CD14-positive monocyte (primary cell): ENCODE measurements around the gene SLC2A6. TPM values are rescaled to one million over a fixed set of nuclear protein-coding genes. Genes with fewer than 3 reads are reported as not detected.
A peak's percentile ranks its signal among the peaks of the same experiment; 100 is the strongest.

ENCODE experiments used
- DNase-seq, 3 donors: peaks; one replicate each; pipeline ENCODE4 v3.0.0-alpha.2; 2011 to 2022
- H2AFZ ChIP-seq: 2 replicates; pipeline ENCODE4 v1.6.0; 2012; ENCODE audit warnings: mild to moderate bottlenecking, low read depth, low read length, inconsistent platforms; ENCODE audit not compliant: insufficient read depth, poor library complexity, severe bottlenecking
- H3K27ac ChIP-seq, 2 donors: 1 replicate in 1 of 2; 2 replicates in 1 of 2; pipeline ENCODE4 v1.5.1; 2012 to 2013; ENCODE audit warnings: low read length in 2 of 2, control low read depth in 1 of 2, inconsistent platforms in 1 of 2, low read depth in 1 of 2, mild to moderate bottlenecking in 1 of 2
- H3K27me3 ChIP-seq, 2 donors: one replicate each; pipeline versions ENCODE4 v1.6.0 to v1.6.1; 2011 to 2013; ENCODE audit warnings: low read length in 2 of 2; ENCODE audit not compliant: control insufficient read depth in 2 of 2, insufficient read depth in 2 of 2
- H3K36me3 ChIP-seq, 2 donors: replicated peaks in 1 of 2; 1 replicate in 1 of 2; 2 replicates in 1 of 2; pipeline versions ENCODE4 v1.5.1 to v1.6.1; 2012 to 2013; ENCODE audit warnings: low read length in 2 of 2, control low read depth in 1 of 2, inconsistent platforms in 1 of 2, mild to moderate bottlenecking in 1 of 2; ENCODE audit not compliant: insufficient read depth in 2 of 2, control insufficient read depth in 1 of 2
- H3K4me1 ChIP-seq, 2 donors: 1 replicate in 1 of 2; 2 replicates in 1 of 2; pipeline versions ENCODE4 v1.5.1 to v1.6.1; 2012 to 2013; ENCODE audit warnings: low read length in 2 of 2, control low read depth in 1 of 2, inconsistent platforms in 1 of 2, mild to moderate bottlenecking in 1 of 2, moderate library complexity in 1 of 2; ENCODE audit not compliant: insufficient read depth in 2 of 2, control insufficient read depth in 1 of 2
- H3K4me2 ChIP-seq: replicated peaks from 2 replicates; pipeline ENCODE3; 2012; ENCODE audit warnings: low read length, moderate library complexity, mild to moderate bottlenecking; ENCODE audit not compliant: poor library complexity, severe bottlenecking; ENCODE audit errors: extremely low read depth
- H3K4me3 ChIP-seq, 3 experiments: fragments of 200-600 bp in 1 of 3; sonication (generic) in 1 of 3; replicated peaks in 1 of 3; 1 replicate in 2 of 3; 2 replicates in 1 of 3; pipeline ENCODE4 v1.5.1; 2011 to 2013; ENCODE audit warnings: low read length in 3 of 3, mild to moderate bottlenecking in 3 of 3, control low read depth in 2 of 3, low read depth in 2 of 3, inconsistent platforms in 1 of 3, moderate library complexity in 1 of 3
- H3K79me2 ChIP-seq: 2 replicates; pipeline ENCODE4 v1.6.0; 2012; ENCODE audit warnings: mild to moderate bottlenecking, control low read depth, inconsistent platforms, low read length, moderate library complexity; ENCODE audit not compliant: insufficient read depth
- H3K9ac ChIP-seq: 2 replicates; pipeline ENCODE4 v1.6.0; 2017; ENCODE audit warnings: low read length, mild to moderate bottlenecking; ENCODE audit not compliant: insufficient read depth, poor library complexity, severe bottlenecking
- H3K9me3 ChIP-seq, 2 donors: replicated peaks in 1 of 2; 1 replicate in 1 of 2; 2 replicates in 1 of 2; pipeline versions ENCODE4 v1.5.1 to v1.6.1; 2012 to 2013; ENCODE audit warnings: low read length in 2 of 2, control low read depth in 1 of 2; ENCODE audit not compliant: control insufficient read depth in 1 of 2, insufficient read depth in 1 of 2
- H4K20me1 ChIP-seq: 2 replicates; pipeline ENCODE4 v1.6.0; 2012; ENCODE audit warnings: mild to moderate bottlenecking, low read length, control low read depth, moderate library complexity; ENCODE audit not compliant: insufficient read depth
- H3K27ac Mint-ChIP-seq, 7 donors: one replicate each; pipeline ENCODE4 v1.8.0; 2020; ENCODE audit warnings: mild to moderate bottlenecking in 7 of 7, mixed read lengths in 7 of 7, moderate library complexity in 6 of 7, inconsistent platforms in 2 of 7
- H3K27me3 Mint-ChIP-seq, 3 donors: one replicate each; pipeline ENCODE4 v1.8.0; 2021 to 2022; ENCODE audit warnings: low read depth in 3 of 3, mild to moderate bottlenecking in 3 of 3, mixed read lengths in 3 of 3, moderate library complexity in 3 of 3, inconsistent platforms in 1 of 3
- H3K36me3 Mint-ChIP-seq, 2 donors: one replicate each; pipeline ENCODE4 v1.8.0; 2020; ENCODE audit warnings: mixed read lengths in 2 of 2, inconsistent platforms in 1 of 2, mild to moderate bottlenecking in 1 of 2
- H3K4me1 Mint-ChIP-seq: one replicate; pipeline ENCODE4 v1.8.0; 2020; ENCODE audit warnings: mild to moderate bottlenecking, mixed read lengths
- H3K4me3 Mint-ChIP-seq, 2 donors: one replicate each; pipeline ENCODE4 v1.8.0; 2020; ENCODE audit warnings: mild to moderate bottlenecking in 2 of 2, mixed read lengths in 2 of 2, moderate library complexity in 1 of 2
- H3K9me3 Mint-ChIP-seq, 7 donors: one replicate each; pipeline ENCODE4 v1.8.0; 2020 to 2022; ENCODE audit warnings: mixed read lengths in 7 of 7, mild to moderate bottlenecking in 6 of 7, moderate library complexity in 6 of 7, inconsistent platforms in 2 of 7
- CTCF ChIP-seq: fragments of 200-600 bp; IDR thresholded peaks from one replicate; pipeline ENCODE4 v1.8.0; 2022; ENCODE audit warnings: antibody characterized with exemption, mild to moderate bottlenecking
- WGBS: methylation state at CpG from one replicate; pipeline ENCODE4 v1.1.5; 2013; ENCODE audit warnings: missing lambda C conversion rate; ENCODE audit not compliant: insufficient coverage; 5-methylcytosine and 5-hydroxymethylcytosine counted together
- intact Hi-C, 2 donors: fragments of 100-400 bp; cut with micrococcal nuclease; formaldehyde crosslinking; loops; one replicate each; pipeline versions ENCODE4 v1.15.0 to v1.15.1; 2023
- polyA plus RNA-seq, 3 donors: library from polyadenylated mRNA; depleted of rRNA in 1 of 3; unstranded in 2 of 3; stranded (reverse) in 1 of 3; fragments of 300-500 nt in 2 of 3; fragments of >200 nt in 1 of 3; fragmentation: Illumina TruSeq in 2 of 3; gene quantifications; 1 replicate in 2 of 3; 2 replicates in 1 of 3; pipeline ENCODE4 v1.2.3, GENCODE V29; 2012 to 2021

The SLC2A6 gene
- polyA plus RNA-seq, 3 donors: 43.2 to 127 (median 60.4) TPM

DNA sequence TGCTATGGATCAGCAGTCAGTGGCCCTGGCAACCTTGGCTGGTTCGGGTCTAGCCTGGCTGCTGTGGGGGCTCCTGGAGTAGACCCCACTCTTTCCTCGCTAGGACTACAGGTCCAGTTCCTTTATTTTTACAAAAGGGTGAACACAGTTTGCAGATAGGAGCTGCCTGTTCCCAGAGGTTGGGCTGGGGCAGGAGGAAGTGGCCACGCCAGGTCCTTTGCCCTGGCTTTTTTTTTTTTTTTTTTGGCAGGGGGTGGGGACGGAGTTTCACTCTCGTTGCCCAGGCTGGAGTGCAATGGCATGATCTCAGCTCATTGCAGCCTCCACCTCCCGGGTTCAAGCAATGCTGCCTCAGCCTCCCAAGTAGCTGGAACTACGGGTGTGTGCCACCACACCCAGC lies 7.9 kb downstream of the SLC2A6 start:
- Histone ChIP-seq H3K9ac (peak overlapping the region; percentile 15), H3K36me3 (peaks cover 41 to 45% of the 10 kb centered on the region in 2 donors), H3K4me1 (peaks cover 59 to 68% of the 10 kb centered on the region in 2 donors), H3K4me3 (peak overlapping the region in 1 of 3 experiments; percentile 36), H3K27me3 (no peaks in the 10 kb centered on the region), H3K27ac (peak overlapping the region; percentile 33 to 70), H4K20me1 (peaks cover 80% of the 10 kb centered on the region), H3K4me2 (peak overlapping the region; percentile 43), H3K9me3 (no peaks in the 10 kb centered on the region), H3K79me2 (peaks cover 12% of the 10 kb centered on the region), H2AFZ (no peak overlapping the region)
- no peak for TF ChIP-seq CTCF
- Mint-ChIP-seq H3K9me3 (no peaks in the 10 kb centered on the region), H3K4me3 (peak overlapping the region in 1 of 2 donors; percentile 42), H3K27ac (peak overlapping the region in 4 of 7 donors; percentile 63 to 88 (median 84)), H3K27me3 (peaks cover 0 to 3% (median 1%) of the 10 kb centered on the region in 3 donors), H3K36me3 (peaks cover 25 to 42% of the 10 kb centered on the region in 2 donors), H3K4me1 (peaks cover 44% of the 10 kb centered on the region)
- DNase-seq: peak in 2 of 3 donors; percentile 11 to 56
- intact Hi-C loops: loop anchor here in 1 of 2 donors (10.0 kb wide), 1 partner anchor 554 kb away; the partner anchor contains the start of gene BRD3OS
- WGBS: 53% methylated on average over 4 of the region's 7 CpGs

DNA sequence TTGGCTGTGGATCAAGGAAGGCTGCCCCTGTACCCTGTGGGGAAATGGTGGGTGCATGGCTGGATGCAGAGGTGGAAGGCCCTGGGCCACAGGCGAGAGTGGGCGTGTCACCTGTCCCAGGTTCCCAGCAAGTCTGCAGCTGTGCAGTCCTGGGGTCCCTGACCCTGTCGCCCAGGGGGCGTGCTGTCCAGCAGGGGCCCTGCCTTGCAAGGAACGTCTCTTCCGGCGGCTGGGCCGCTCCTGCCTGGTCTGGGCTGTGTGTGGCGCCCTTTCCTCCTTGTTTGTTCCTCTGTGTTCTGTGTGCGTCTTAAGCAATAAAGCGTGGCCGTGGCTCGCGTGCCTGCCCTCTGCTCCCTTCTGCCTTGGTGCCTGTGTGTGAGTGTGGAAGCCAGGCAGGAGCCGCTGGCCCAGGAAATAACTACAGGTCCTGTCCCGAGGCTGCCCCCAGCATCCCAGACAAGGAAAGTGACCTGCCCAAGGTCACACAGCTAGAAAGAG lies 8.4 kb downstream of the SLC2A6 start:
- H3K79me2 ChIP-seq: peaks cover 7% of the 10 kb centered on the region
- H3K27me3 ChIP-seq: no peaks in the 10 kb centered on the region
- peak overlapping the region; percentile 33 to 70 for H3K27ac ChIP-seq
- peaks cover 20 to 37% of the 10 kb centered on the region in 2 donors for H3K36me3 Mint-ChIP-seq
- H3K4me3 Mint-ChIP-seq: no peak overlapping the region
- peaks cover 0 to 5% (median 1%) of the 10 kb centered on the region in 3 donors for H3K27me3 Mint-ChIP-seq
- no peaks in the 10 kb centered on the region for H3K9me3 ChIP-seq
- peak overlapping the region; percentile 43 for H3K4me2 ChIP-seq
- no peak overlapping the region for H2AFZ ChIP-seq
- DNase-seq: peak; percentile 25 to 69 (median 42)
- H3K9ac ChIP-seq: peak overlapping the region; percentile 15
- TF ChIP-seq CTCF: no peak
- peak overlapping the region in 5 of 7 donors; percentile 63 to 88 (median 81) for H3K27ac Mint-ChIP-seq
- H3K4me1 ChIP-seq: peaks cover 54 to 63% of the 10 kb centered on the region in 2 donors
- WGBS: 62% methylated on average over 16 of the region's 16 CpGs
- H3K36me3 ChIP-seq: peaks cover 36 to 40% of the 10 kb centered on the region in 2 donors
- H3K4me3 ChIP-seq: peak overlapping the region in 1 of 3 experiments; percentile 23
- peaks cover 75% of the 10 kb centered on the region for H4K20me1 ChIP-seq
- intact Hi-C loops: loop anchor here in 1 of 2 donors (10.0 kb wide), 1 partner anchor 554 kb away; the partner anchor contains the start of gene BRD3OS
- no peaks in the 10 kb centered on the region for H3K9me3 Mint-ChIP-seq
- peaks cover 39% of the 10 kb centered on the region for H3K4me1 Mint-ChIP-seq
